HepG2 (cell line): ENCODE measurements around the gene CHCT1. TPM values are rescaled to one million over a fixed set of nuclear protein-coding genes. Genes with fewer than 3 reads are reported as not detected.

Experiments used
- HMG20A ChIP-seq: IDR thresholded peaks from 2 replicates; pipeline ENCODE4 v1.6.1; 2016; ENCODE audit warnings: borderline replicate concordance
- HNRNPK ChIP-seq: fragments of 200-400 bp; formaldehyde crosslinking; IDR thresholded peaks from 2 replicates; pipeline ENCODE4 v1.6.1; 2018; ENCODE audit warnings: low read length, low read depth, moderate library complexity, mild to moderate bottlenecking; ENCODE audit not compliant: poor library complexity, severe bottlenecking
- ISL2 ChIP-seq: sonication (generic); formaldehyde crosslinking; IDR thresholded peaks from 2 replicates; pipeline ENCODE4 v1.5.0; 2020; ENCODE audit warnings: missing genetic modification reagents
- KAT7 ChIP-seq: IDR thresholded peaks from 2 replicates; pipeline ENCODE4 v1.6.1; 2018; ENCODE audit warnings: borderline replicate concordance, missing compliant biosample characterization
- KLF6 ChIP-seq: IDR thresholded peaks from 2 replicates; pipeline ENCODE4 v1.8.0; 2016; ENCODE audit warnings: missing biosample characterization, missing genetic modification reagents
- SAP130 ChIP-seq: IDR thresholded peaks from 2 replicates; pipeline ENCODE4 v1.6.1; 2016; ENCODE audit warnings: low read depth
- THYN1 ChIP-seq: sonication (generic); formaldehyde crosslinking; IDR thresholded peaks from 2 replicates; pipeline ENCODE4 v1.8.1; 2023; ENCODE audit warnings: low read depth, mild to moderate bottlenecking, moderate library complexity, missing genetic modification reagents, borderline replicate concordance
- ZBTB1 ChIP-seq: sonication (generic); formaldehyde crosslinking; IDR thresholded peaks from 2 replicates; pipeline ENCODE4 v1.4.0; 2020; ENCODE audit warnings: missing genetic modification reagents, borderline replicate concordance
- ZFP36L2 ChIP-seq: sonication (generic); formaldehyde crosslinking; IDR thresholded peaks from 2 replicates; pipeline ENCODE4 v1.4.0; 2020; ENCODE audit warnings: missing genetic modification reagents
- ZNF124 ChIP-seq: sonication (generic); formaldehyde crosslinking; IDR thresholded peaks from 2 replicates; pipeline ENCODE4 v1.4.0; 2020; ENCODE audit warnings: missing genetic modification reagents
- ZNF235 ChIP-seq: sonication (generic); formaldehyde crosslinking; IDR thresholded peaks from 2 replicates; pipeline ENCODE4 v1.8.1; 2023; ENCODE audit warnings: mild to moderate bottlenecking, missing genetic modification reagents, borderline replicate concordance
- ZNF343 ChIP-seq: sonication (generic); formaldehyde crosslinking; IDR thresholded peaks from 2 replicates; pipeline ENCODE4 v1.4.0; 2020; ENCODE audit warnings: mild to moderate bottlenecking, missing genetic modification reagents
- ZNF484 ChIP-seq: sonication (generic); formaldehyde crosslinking; IDR thresholded peaks from 2 replicates; pipeline ENCODE4 v1.5.1; 2020; ENCODE audit warnings: mild to moderate bottlenecking, low read depth, missing genetic modification reagents, borderline replicate concordance
- ZNF709 ChIP-seq: sonication (generic); formaldehyde crosslinking; IDR thresholded peaks from 2 replicates; pipeline ENCODE4 v1.5.0; 2020; ENCODE audit warnings: mild to moderate bottlenecking, missing genetic modification reagents
- ZNF75D ChIP-seq: sonication (generic); formaldehyde crosslinking; IDR thresholded peaks from 2 replicates; pipeline ENCODE4 v1.8.1; 2023; ENCODE audit warnings: missing genetic modification reagents, mild to moderate bottlenecking, borderline replicate concordance
- ZNF772 ChIP-seq: sonication (generic); formaldehyde crosslinking; IDR thresholded peaks from 2 replicates; pipeline ENCODE4 v1.5.0; 2020; ENCODE audit warnings: mild to moderate bottlenecking, missing genetic modification reagents
- ZNF850 ChIP-seq: sonication (generic); formaldehyde crosslinking; conservative IDR thresholded peaks from 2 replicates; pipeline ENCODE4 v1.9.0; 2021; ENCODE audit warnings: mild to moderate bottlenecking, missing genetic modification reagents
- polyA plus RNA-seq, 8 experiments: library from polyadenylated mRNA; depleted of rRNA in 3 of 8; stranded (reverse) in 7 of 8; unstranded in 1 of 8; fragments of >200 nt; fragmentation: Illumina TruSeq in 4 of 8; extraction: Trizol in 4 of 8; gene quantifications; 2 replicates each; pipeline versions ENCODE4 v1.2.1 to v1.2.3, GENCODE V29; 2011 to 2016; ENCODE audit warnings: low read depth in 4 of 8, missing spikeins in 1 of 8, mixed read lengths in 1 of 8; ENCODE audit not compliant: insufficient read depth in 1 of 8
- total RNA-seq, 5 experiments: library from RNA; depleted of rRNA; stranded (reverse); fragments of >200 nt; fragmentation: Illumina TruSeq; extraction: Trizol; gene quantifications; 2 replicates each; pipeline ENCODE4 v1.2.3, GENCODE V29; 2016; ENCODE audit warnings: low read depth in 1 of 5
- TF ChIP-seq, protein P1 (sequence below): sonication (generic); formaldehyde crosslinking; IDR thresholded peaks from 2 replicates; pipeline ENCODE4 v1.4.0; 2020; ENCODE audit warnings: mild to moderate bottlenecking, missing genetic modification reagents
- TF ChIP-seq, protein P2 (sequence below): IDR thresholded peaks from 2 replicates; pipeline ENCODE4 v1.6.1; 2016
- TF ChIP-seq, protein P3 (sequence below): sonication (generic); formaldehyde crosslinking; IDR thresholded peaks from 2 replicates; pipeline ENCODE4 v1.4.0; 2020; ENCODE audit warnings: mild to moderate bottlenecking, missing genetic modification reagents
- TF ChIP-seq, protein P4 (sequence below): sonication (generic); formaldehyde crosslinking; IDR thresholded peaks from 2 replicates; pipeline ENCODE4 v1.4.0; 2020; ENCODE audit warnings: missing genetic modification reagents, borderline replicate concordance

Gene CHCT1
- total and polyA plus RNA-seq, 2 of the 13 experiments (the other 11 are each of a cell fraction or from before 2014, with no cell fraction given) = not detected

DNA sequence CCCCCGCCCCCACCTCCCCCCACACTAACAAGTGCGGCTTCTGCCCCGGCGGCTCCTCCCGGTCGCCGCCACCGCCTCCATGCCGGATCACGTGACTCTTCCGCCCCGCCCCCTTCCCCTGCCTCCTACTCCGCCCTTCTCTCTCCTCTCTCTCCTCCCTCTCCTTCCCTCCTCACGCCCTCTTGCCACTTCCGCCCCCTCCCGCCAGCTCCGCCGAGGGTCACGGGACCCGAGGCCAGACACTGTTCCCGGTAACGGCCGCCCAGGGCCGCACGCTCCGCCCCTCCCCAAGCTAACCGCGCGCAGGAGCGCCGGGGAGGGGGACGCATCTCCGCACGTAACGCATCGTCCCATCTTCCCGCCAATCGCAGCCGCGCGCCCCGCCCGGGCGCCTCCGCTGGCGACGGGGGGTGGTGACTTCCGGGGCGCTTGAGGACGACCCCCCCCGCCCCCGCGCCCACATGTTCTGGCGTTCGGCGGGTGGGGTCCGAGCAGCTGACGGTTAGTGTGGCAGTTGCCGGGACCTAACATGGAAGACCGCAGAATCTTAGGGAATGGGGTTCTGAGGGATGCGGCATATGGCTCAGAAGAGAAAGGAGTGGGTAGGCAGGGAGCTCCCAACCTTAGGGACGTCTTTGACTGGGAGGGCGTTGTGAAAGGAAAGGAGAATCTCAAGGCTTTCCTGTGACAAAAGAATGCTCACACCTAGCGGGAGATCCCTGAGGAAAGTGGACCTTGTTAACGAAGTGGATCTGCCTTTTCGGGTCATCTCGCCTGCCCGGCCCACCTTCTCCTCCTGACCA, 30.0 kb upstream of the CHCT1 start, which contains the start of gene USP32 (continued):
- no peak for TF ChIP-seq ZNF75D (CRISPR knock-in tag)
- peak; percentile 98; the same call in 1 of the 2 replicates for TF ChIP-seq THYN1
- peak; percentile 61; the same call in 1 of the 2 replicates for TF ChIP-seq ISL2 (CRISPR knock-in tag)
- TF ChIP-seq SAP130 (CRISPR knock-in tag) = peak; percentile 99
- TF ChIP-seq ZNF343 (CRISPR knock-in tag) = no peak; the same call in none of the 2 replicates
- peak; percentile 43; the same call in 1 of the 2 replicates for TF ChIP-seq ZFP36L2 (CRISPR knock-in tag)
- peak; percentile 49; the same call in 1 of the 2 replicates for TF ChIP-seq KAT7 (CRISPR knock-in tag)
- TF ChIP-seq ZNF124 = no peak
- peak; percentile 11; the same call in 1 of the 2 replicates for TF ChIP-seq HMG20A (CRISPR knock-in tag)
- peak; percentile 77 for TF ChIP-seq KLF6 (CRISPR knock-in tag)
- TF ChIP-seq ZNF484 = no peak
- TF ChIP-seq, protein P1, sequence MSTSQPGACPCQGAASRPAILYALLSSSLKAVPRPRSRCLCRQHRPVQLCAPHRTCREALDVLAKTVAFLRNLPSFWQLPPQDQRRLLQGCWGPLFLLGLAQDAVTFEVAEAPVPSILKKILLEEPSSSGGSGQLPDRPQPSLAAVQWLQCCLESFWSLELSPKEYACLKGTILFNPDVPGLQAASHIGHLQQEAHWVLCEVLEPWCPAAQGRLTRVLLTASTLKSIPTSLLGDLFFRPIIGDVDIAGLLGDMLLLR (CRISPR knock-in tag) = peak; percentile 81
- TF ChIP-seq, protein P2, sequence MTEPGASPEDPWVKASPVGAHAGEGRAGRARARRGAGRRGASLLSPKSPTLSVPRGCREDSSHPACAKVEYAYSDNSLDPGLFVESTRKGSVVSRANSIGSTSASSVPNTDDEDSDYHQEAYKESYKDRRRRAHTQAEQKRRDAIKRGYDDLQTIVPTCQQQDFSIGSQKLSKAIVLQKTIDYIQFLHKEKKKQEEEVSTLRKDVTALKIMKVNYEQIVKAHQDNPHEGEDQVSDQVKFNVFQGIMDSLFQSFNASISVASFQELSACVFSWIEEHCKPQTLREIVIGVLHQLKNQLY = peak; percentile 43; the same call in 1 of the 2 replicates
- TF ChIP-seq, protein P3, sequence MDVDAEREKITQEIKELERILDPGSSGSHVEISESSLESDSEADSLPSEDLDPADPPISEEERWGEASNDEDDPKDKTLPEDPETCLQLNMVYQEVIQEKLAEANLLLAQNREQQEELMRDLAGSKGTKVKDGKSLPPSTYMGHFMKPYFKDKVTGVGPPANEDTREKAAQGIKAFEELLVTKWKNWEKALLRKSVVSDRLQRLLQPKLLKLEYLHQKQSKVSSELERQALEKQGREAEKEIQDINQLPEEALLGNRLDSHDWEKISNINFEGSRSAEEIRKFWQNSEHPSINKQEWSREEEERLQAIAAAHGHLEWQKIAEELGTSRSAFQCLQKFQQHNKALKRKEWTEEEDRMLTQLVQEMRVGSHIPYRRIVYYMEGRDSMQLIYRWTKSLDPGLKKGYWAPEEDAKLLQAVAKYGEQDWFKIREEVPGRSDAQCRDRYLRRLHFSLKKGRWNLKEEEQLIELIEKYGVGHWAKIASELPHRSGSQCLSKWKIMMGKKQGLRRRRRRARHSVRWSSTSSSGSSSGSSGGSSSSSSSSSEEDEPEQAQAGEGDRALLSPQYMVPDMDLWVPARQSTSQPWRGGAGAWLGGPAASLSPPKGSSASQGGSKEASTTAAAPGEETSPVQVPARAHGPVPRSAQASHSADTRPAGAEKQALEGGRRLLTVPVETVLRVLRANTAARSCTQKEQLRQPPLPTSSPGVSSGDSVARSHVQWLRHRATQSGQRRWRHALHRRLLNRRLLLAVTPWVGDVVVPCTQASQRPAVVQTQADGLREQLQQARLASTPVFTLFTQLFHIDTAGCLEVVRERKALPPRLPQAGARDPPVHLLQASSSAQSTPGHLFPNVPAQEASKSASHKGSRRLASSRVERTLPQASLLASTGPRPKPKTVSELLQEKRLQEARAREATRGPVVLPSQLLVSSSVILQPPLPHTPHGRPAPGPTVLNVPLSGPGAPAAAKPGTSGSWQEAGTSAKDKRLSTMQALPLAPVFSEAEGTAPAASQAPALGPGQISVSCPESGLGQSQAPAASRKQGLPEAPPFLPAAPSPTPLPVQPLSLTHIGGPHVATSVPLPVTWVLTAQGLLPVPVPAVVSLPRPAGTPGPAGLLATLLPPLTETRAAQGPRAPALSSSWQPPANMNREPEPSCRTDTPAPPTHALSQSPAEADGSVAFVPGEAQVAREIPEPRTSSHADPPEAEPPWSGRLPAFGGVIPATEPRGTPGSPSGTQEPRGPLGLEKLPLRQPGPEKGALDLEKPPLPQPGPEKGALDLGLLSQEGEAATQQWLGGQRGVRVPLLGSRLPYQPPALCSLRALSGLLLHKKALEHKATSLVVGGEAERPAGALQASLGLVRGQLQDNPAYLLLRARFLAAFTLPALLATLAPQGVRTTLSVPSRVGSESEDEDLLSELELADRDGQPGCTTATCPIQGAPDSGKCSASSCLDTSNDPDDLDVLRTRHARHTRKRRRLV (CRISPR knock-in tag) = no peak
- TF ChIP-seq ZNF772 (CRISPR knock-in tag) = peak; percentile 74
- TF ChIP-seq ZBTB1 = no peak
- no peak; the same call in 1 of the 2 replicates for TF ChIP-seq ZNF235 (CRISPR knock-in tag)
- TF ChIP-seq, protein P4, sequence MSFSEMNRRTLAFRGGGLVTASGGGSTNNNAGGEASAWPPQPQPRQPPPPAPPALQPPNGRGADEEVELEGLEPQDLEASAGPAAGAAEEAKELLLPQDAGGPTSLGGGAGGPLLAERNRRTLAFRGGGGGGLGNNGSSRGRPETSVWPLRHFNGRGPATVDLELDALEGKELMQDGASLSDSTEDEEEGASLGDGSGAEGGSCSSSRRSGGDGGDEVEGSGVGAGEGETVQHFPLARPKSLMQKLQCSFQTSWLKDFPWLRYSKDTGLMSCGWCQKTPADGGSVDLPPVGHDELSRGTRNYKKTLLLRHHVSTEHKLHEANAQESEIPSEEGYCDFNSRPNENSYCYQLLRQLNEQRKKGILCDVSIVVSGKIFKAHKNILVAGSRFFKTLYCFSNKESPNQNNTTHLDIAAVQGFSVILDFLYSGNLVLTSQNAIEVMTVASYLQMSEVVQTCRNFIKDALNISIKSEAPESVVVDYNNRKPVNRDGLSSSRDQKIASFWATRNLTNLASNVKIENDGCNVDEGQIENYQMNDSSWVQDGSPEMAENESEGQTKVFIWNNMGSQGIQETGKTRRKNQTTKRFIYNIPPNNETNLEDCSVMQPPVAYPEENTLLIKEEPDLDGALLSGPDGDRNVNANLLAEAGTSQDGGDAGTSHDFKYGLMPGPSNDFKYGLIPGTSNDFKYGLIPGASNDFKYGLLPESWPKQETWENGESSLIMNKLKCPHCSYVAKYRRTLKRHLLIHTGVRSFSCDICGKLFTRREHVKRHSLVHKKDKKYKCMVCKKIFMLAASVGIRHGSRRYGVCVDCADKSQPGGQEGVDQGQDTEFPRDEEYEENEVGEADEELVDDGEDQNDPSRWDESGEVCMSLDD (CRISPR knock-in tag) = peak; percentile 50; the same call in 1 of the 2 replicates
- no peak for TF ChIP-seq ZNF709 (CRISPR knock-in tag)
- no peak; the same call in 1 of the 2 replicates for TF ChIP-seq ZNF850 (CRISPR knock-in tag)
- peak; percentile 99 for TF ChIP-seq HNRNPK
